ENCODE results near the gene RNF31. TPM values are rescaled to one million over a fixed set of nuclear protein-coding genes. Genes with fewer than 3 reads are reported as not detected.

The RNF31 gene
- total and polyA plus RNA-seq, 2 of the 13 experiments (the other 11 are each of a cell fraction or from before 2014, with no cell fraction given): 48.2 to 86.8 TPM

DNA sequence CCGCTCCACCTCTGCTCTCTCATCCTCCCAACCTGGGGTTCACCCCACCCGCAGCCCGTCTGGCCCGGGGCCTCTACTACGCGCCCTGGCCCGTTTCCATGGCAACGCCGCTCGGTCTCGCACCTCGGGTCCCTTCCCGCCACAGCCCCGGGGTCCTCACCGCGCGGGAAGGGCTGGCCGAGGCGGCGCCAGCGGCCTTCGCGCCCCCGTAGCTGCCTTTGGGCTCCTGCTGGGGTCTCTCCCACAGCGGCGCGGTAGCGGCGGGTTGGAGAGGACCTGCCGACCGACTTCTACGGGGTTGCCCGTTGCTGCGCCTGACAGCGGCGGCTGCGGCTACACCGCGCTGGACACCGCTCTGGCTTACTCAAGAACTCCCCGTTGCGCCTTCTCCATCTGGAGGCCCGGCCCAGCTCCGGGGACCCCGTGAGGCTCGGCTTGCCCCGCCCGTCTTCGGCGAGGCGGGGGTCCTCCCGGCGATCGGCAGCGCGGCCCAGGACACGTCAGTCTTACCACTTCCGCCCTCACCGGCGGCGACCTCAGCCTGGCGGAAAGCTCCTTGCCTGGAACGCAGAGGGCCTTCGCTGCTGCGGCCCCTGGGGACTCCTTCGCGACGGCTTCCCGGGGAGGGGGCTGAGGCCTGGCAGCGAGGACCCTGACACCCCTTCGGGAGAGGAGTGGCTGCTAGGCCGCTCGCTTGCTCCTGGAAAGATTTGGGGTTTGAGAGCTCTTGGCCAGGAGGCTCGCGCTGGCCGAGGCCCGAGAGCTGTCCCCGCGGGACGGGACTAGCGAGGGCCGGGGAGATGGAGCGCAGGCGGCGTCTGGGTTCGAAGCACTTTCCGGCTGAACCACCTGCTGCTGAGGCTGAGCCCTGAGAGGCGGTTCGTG is 48.1 kb downstream of the RNF31 start, which contains the start of gene TM9SF1 (continued):
- TF ChIP-seq MLX (CRISPR knock-in tag; IDR thresholded peaks at IDR 0.05) (no peak; the same call in none of the 2 replicates), SIN3A (IDR thresholded peaks at IDR 0.05; ENCODE audit: borderline replicate concordance, low read depth, low read length) (peak; percentile 98), ZNF891 (CRISPR knock-in tag; IDR thresholded peaks at IDR 0.05) (peak; percentile 99), RFXANK (CRISPR knock-in tag; IDR thresholded peaks at IDR 0.05) (peak; percentile 85), DNMT3B (CRISPR knock-in tag; conservative IDR thresholded peaks at IDR 0.05) (no peak; the same call in 1 of the 2 replicates), SETDB1 (CRISPR knock-in tag; IDR thresholded peaks at IDR 0.05; ENCODE audit: borderline replicate concordance) (peak; percentile 85; the same call in 1 of the 2 replicates), POGZ (CRISPR knock-in tag; IDR thresholded peaks at IDR 0.05) (peak; percentile 94), SRY (CRISPR knock-in tag; IDR thresholded peaks at IDR 0.05) (no peak), ISX (CRISPR knock-in tag; conservative IDR thresholded peaks at IDR 0.05) (peak; percentile 96), RBAK (CRISPR knock-in tag; IDR thresholded peaks at IDR 0.05) (peak; percentile 62), MEIS2 (CRISPR knock-in tag; IDR thresholded peaks at IDR 0.05) (peak; percentile 97), ZNF564 (CRISPR knock-in tag; IDR thresholded peaks at IDR 0.05) (no peak), YEATS2 (CRISPR knock-in tag; IDR thresholded peaks at IDR 0.05; ENCODE audit: borderline replicate concordance) (peak; percentile 98), RFX3 (CRISPR knock-in tag; IDR thresholded peaks at IDR 0.05) (peak; percentile 96), IKZF5 (CRISPR knock-in tag; IDR thresholded peaks at IDR 0.05) (peak; percentile 99; the same call in 1 of the 2 replicates), PTBP1 (IDR thresholded peaks at IDR 0.05; ENCODE audit: low read depth, low read length, poor library complexity, severe bottlenecking) (peak; percentile 30), ONECUT2 (CRISPR knock-in tag; IDR thresholded peaks at IDR 0.05) (peak; percentile 71; the same call in 1 of the 2 replicates), SRSF9 (IDR thresholded peaks at IDR 0.05; ENCODE audit: borderline replicate concordance, insufficient read depth, low read depth, low read length, poor library complexity, severe bottlenecking) (no peak), FUBP1 (CRISPR knock-in tag; IDR thresholded peaks at IDR 0.05; ENCODE audit: borderline replicate concordance) (peak; percentile 97; the same call in 1 of the 2 replicates), ZNF558 (CRISPR knock-in tag; IDR thresholded peaks at IDR 0.05; ENCODE audit: borderline replicate concordance) (no peak), ZSCAN25 (CRISPR knock-in tag; IDR thresholded peaks at IDR 0.05) (peak; percentile 81), ATM (IDR thresholded peaks at IDR 0.05; ENCODE audit: borderline replicate concordance) (no peak), ZNF274 (CRISPR knock-in tag; IDR thresholded peaks at IDR 0.05) (peak; percentile 99), FOXM1 (CRISPR knock-in tag; IDR thresholded peaks at IDR 0.05) (peak; percentile 28), CHCHD3 (CRISPR knock-in tag; IDR thresholded peaks at IDR 0.05) (peak; percentile 44)
- TF ChIP-seq, protein P1, sequence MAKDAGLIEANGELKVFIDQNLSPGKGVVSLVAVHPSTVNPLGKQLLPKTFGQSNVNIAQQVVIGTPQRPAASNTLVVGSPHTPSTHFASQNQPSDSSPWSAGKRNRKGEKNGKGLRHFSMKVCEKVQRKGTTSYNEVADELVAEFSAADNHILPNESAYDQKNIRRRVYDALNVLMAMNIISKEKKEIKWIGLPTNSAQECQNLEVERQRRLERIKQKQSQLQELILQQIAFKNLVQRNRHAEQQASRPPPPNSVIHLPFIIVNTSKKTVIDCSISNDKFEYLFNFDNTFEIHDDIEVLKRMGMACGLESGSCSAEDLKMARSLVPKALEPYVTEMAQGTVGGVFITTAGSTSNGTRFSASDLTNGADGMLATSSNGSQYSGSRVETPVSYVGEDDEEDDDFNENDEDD (CRISPR knock-in tag; IDR thresholded peaks at IDR 0.05; ENCODE audit: borderline replicate concordance): peak; percentile 100

Measured in HepG2 (cell line).